ENCODE measurements around the gene CD74. TPM values are rescaled to one million over a fixed set of nuclear protein-coding genes. Genes with fewer than 3 reads are reported as not detected.
A peak's percentile ranks its signal among the peaks of the same experiment; 100 is the strongest.

CD74 gene
- total RNA-seq, 3 donors from 2014 or later (not counting 1 experiment from before 2014, with no cell fraction given) = 550 to 913 (median 748) TPM

DNA sequence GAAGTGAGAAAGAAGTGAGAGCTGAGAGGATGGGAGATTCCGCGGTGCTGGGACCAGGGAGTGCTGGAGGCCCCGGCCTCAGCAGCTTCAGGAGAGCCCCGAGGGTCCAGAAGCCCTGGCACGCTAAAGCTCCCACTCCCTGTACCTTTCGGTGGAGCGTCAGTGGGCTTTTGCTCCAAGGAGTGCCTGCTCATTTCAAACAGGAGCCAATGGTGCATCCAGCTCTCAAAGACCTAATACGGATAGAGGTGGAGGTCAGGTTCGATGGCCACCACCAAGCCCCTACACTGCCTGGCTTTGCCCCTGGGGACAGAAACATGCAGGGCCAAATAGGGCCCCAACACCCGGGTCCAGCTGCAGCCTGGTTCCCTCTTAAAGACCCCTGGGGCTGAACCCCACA lies 8.2 kb downstream of the CD74 start:
- H3K4me1 ChIP-seq (ENCODE audit: control insufficient read depth, insufficient read depth, low read length) = peaks cover 33% of the 10 kb centered on the region
- no peak overlapping the region for H3K4me3 ChIP-seq (ENCODE audit: low read length)
- H3K36me3 ChIP-seq (ENCODE audit: control insufficient read depth, insufficient read depth, low read length) = peaks cover 86% of the 10 kb centered on the region
- H3K9me3 ChIP-seq (ENCODE audit: control insufficient read depth, insufficient read depth, low read length) = no peaks in the 10 kb centered on the region
- Mint-ChIP-seq H3K36me3 (no peaks in the 10 kb centered on the region), H3K27ac (peak overlapping the region in 1 of 2 donors; percentile 36), H3K4me3 (no peak overlapping the region), H3K27me3 (ENCODE audit: low read depth in 2 of 2) (no peaks in the 10 kb centered on the region), H3K4me1 (peaks cover 16 to 23% of the 10 kb centered on the region in 2 donors), H3K9me3 (no peaks in the 10 kb centered on the region)
- 95% methylated on average over 10 of the region's 10 CpGs for WGBS (ENCODE audit: insufficient coverage)
- no peaks in the 10 kb centered on the region for H3K27me3 ChIP-seq (ENCODE audit: control insufficient read depth, insufficient read depth, low read length)
- TF ChIP-seq, protein P1, sequence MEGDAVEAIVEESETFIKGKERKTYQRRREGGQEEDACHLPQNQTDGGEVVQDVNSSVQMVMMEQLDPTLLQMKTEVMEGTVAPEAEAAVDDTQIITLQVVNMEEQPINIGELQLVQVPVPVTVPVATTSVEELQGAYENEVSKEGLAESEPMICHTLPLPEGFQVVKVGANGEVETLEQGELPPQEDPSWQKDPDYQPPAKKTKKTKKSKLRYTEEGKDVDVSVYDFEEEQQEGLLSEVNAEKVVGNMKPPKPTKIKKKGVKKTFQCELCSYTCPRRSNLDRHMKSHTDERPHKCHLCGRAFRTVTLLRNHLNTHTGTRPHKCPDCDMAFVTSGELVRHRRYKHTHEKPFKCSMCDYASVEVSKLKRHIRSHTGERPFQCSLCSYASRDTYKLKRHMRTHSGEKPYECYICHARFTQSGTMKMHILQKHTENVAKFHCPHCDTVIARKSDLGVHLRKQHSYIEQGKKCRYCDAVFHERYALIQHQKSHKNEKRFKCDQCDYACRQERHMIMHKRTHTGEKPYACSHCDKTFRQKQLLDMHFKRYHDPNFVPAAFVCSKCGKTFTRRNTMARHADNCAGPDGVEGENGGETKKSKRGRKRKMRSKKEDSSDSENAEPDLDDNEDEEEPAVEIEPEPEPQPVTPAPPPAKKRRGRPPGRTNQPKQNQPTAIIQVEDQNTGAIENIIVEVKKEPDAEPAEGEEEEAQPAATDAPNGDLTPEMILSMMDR (IDR thresholded peaks at IDR 0.05) = no peak
- no peak overlapping the region for H3K27ac ChIP-seq (ENCODE audit: low read length)
- ATAC-seq (no peak), DNase-seq (no peak)
- intact Hi-C loops (cut with micrococcal nuclease) = no loop called here

DNA sequence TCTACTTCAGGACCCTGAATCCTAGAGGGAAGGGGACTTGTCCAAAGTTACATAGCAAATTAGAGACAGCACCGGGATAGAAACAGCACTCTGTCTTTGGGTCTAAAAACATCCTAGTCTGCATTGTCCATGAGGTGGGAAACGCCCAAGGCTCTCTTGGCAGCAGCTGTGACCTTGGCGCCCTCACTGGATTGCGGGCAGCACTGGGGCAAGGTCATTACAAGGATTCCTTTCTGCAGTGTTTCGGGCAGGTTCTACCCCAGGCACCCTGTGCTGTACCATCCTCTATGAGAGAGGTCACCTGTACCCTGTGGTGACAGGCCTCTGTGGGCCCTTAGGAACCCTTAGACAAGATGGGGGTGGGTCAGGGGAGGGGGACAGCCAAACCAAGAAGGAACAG lies 8.6 kb downstream of the CD74 start:
- DNase-seq (no peak), ATAC-seq (no peak)
- H3K9me3 Mint-ChIP-seq = no peaks in the 10 kb centered on the region
- Histone ChIP-seq H3K36me3 (ENCODE audit: control insufficient read depth, insufficient read depth, low read length) (peaks cover 90% of the 10 kb centered on the region), H3K4me3 (ENCODE audit: low read length) (no peak overlapping the region), H3K27me3 (ENCODE audit: control insufficient read depth, insufficient read depth, low read length) (no peaks in the 10 kb centered on the region), H3K4me1 (ENCODE audit: control insufficient read depth, insufficient read depth, low read length) (peaks cover 29% of the 10 kb centered on the region), H3K9me3 (ENCODE audit: control insufficient read depth, insufficient read depth, low read length) (no peaks in the 10 kb centered on the region), H3K27ac (ENCODE audit: low read length) (no peak overlapping the region)
- peak overlapping the region in 1 of 2 donors; percentile 36 for H3K27ac Mint-ChIP-seq
- 92% methylated on average over 5 of the region's 5 CpGs for WGBS (ENCODE audit: insufficient coverage)
- intact Hi-C loops (cut with micrococcal nuclease) = no loop called here
- H3K27me3 Mint-ChIP-seq (ENCODE audit: low read depth in 2 of 2) = no peaks in the 10 kb centered on the region
- H3K36me3 Mint-ChIP-seq = no peaks in the 10 kb centered on the region
- peaks cover 16 to 23% of the 10 kb centered on the region in 2 donors for H3K4me1 Mint-ChIP-seq
- TF ChIP-seq, protein P1 (IDR thresholded peaks at IDR 0.05) = no peak
- peak overlapping the region; percentile 13 for H3K4me3 Mint-ChIP-seq

DNA sequence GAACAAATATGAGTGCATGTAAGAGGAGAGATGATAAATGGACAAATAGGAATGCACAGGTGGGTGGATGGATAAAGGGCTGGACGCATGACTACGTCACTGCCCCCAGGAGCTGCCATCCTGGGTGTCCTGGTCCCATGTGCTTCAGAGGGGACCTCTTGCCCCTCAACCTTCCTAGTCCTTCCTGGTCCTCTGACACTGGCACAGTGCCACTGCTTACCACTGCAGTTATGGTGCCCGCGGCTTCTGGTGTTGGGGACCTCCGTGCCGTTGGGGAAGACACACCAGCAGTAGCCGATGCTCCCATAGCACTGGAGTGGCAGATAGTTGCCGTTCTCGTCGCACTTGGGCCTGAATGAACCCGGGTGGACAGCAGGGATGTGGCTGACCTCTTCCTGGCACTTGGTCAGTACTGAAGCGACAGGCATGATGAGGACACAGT lies 9.8 kb downstream of the CD74 start:
- ATAC-seq (no peak), DNase-seq (peak in 1 of 2 donors; percentile 10)
- peaks cover 18% of the 10 kb centered on the region for H3K4me1 ChIP-seq (ENCODE audit: control insufficient read depth, insufficient read depth, low read length)
- no peak overlapping the region for H3K4me3 Mint-ChIP-seq
- H3K27me3 Mint-ChIP-seq (ENCODE audit: low read depth in 2 of 2) = no peaks in the 10 kb centered on the region
- H3K27me3 ChIP-seq (ENCODE audit: control insufficient read depth, insufficient read depth, low read length) = no peaks in the 10 kb centered on the region
- H3K27ac Mint-ChIP-seq = peak overlapping the region; percentile 41 to 47
- TF ChIP-seq, protein P1 (IDR thresholded peaks at IDR 0.05) = no peak
- H3K9me3 ChIP-seq (ENCODE audit: control insufficient read depth, insufficient read depth, low read length) = no peaks in the 10 kb centered on the region
- no peak overlapping the region for H3K4me3 ChIP-seq (ENCODE audit: low read length)
- peaks cover 93% of the 10 kb centered on the region for H3K36me3 ChIP-seq (ENCODE audit: control insufficient read depth, insufficient read depth, low read length)
- H3K9me3 Mint-ChIP-seq = no peaks in the 10 kb centered on the region
- H3K36me3 Mint-ChIP-seq = no peaks in the 10 kb centered on the region
- intact Hi-C loops (cut with micrococcal nuclease) = no loop called here
- H3K4me1 Mint-ChIP-seq = peaks cover 16 to 28% of the 10 kb centered on the region in 2 donors
- no peak overlapping the region for H3K27ac ChIP-seq (ENCODE audit: low read length)
- 93% methylated on average over 12 of the region's 12 CpGs for WGBS (ENCODE audit: insufficient coverage)

DNA sequence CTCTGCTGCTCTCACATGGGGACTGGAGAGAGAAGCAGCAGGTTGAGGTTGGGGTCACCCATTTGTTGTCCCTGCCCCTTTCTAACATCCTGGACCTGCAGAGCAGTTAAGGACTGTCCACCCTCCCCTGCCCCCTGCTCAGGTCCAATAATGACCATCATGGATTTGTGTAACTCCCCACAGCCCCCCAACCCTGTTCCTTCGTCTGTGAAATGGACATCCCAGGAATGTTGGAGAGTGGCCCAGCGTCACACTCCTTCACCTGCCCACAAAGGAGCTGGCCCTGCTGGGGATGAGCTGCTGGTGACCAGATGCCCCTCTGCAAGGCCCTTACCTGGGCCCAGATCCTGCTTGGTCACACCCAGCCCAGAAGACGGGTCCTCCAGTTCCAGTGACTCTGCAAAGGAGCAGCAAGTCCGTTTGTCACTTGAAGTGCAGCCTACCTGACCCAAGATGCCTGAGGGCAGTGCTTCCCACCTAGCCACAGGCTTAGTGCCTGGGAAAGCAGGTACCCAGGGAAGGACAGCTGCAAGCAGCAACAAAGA lies 10.4 kb downstream of the CD74 start:
- H3K4me1 Mint-ChIP-seq = peaks cover 16 to 28% of the 10 kb centered on the region in 2 donors
- H3K27ac Mint-ChIP-seq = peak overlapping the region; percentile 47 to 74
- TF ChIP-seq, protein P1 (IDR thresholded peaks at IDR 0.05) = no peak
- Histone ChIP-seq H3K4me1 (ENCODE audit: control insufficient read depth, insufficient read depth, low read length) (peaks cover 15% of the 10 kb centered on the region), H3K27me3 (ENCODE audit: control insufficient read depth, insufficient read depth, low read length) (no peaks in the 10 kb centered on the region), H3K9me3 (ENCODE audit: control insufficient read depth, insufficient read depth, low read length) (no peaks in the 10 kb centered on the region), H3K36me3 (ENCODE audit: control insufficient read depth, insufficient read depth, low read length) (peaks cover 92% of the 10 kb centered on the region), H3K27ac (ENCODE audit: low read length) (no peak overlapping the region), H3K4me3 (ENCODE audit: low read length) (no peak overlapping the region)
- WGBS (ENCODE audit: insufficient coverage) = 88% methylated on average over 4 of the region's 4 CpGs
- H3K36me3 Mint-ChIP-seq = no peaks in the 10 kb centered on the region
- intact Hi-C loops (cut with micrococcal nuclease) = no loop called here
- ATAC-seq (no peak), DNase-seq (peak in 1 of 2 donors; percentile 9)
- H3K9me3 Mint-ChIP-seq = no peaks in the 10 kb centered on the region
- H3K4me3 Mint-ChIP-seq = no peak overlapping the region
- H3K27me3 Mint-ChIP-seq (ENCODE audit: low read depth in 2 of 2) = no peaks in the 10 kb centered on the region
